HG02623 (cell line): ENCODE data around the gene CDH3.
"Not testable (repeated sequence)": the region's sequence is repeated elsewhere in the genome, so short reads cannot be mapped to it uniquely, and the experiment has no call there.

Source experiments
- ATAC-seq: cut with Tn5 transposase; IDR thresholded peaks from one replicate; pipeline ENCODE4 v1.9.1; 2021; ENCODE audit warnings: moderate library complexity; ENCODE audit not compliant: unreplicated experiment

The CDH3 gene

DNA sequence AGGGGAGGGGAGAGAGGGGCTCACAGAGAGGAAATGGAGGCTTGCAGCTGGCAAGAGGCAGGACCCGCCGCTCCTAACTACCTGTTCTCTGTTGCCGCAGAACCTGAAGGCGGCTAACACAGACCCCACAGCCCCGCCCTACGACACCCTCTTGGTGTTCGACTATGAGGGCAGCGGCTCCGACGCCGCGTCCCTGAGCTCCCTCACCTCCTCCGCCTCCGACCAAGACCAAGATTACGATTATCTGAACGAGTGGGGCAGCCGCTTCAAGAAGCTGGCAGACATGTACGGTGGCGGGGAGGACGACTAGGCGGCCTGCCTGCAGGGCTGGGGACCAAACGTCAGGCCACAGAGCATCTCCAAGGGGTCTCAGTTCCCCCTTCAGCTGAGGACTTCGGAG, 53.0 kb downstream of the CDH3 start:
- no peak for ATAC-seq

DNA sequence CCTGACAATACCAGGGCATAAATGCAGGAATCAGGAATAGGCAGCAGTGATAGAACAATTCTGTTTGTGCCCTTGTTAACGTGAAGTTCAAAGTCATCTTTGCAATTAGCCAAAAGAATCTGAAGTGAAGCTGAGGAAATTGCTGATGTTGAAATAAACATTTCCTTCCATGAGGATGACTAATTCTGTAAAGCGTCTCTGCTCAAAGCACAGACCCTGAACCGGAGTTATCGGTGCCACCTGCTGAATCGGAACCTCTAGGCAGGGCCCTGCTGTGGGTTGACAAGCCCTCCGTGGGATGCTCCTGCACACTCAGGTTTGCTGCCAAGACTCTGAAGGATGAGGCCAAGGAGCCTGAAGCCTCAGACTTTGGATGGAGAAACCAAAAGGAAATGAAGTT, 55.0 kb downstream of the CDH3 start:
- no peak for ATAC-seq

- no peak for ATAC-seq
Measured at GRCh38 chr16:68700831-68701230, 55.7 kb downstream of the CDH3 start.

DNA sequence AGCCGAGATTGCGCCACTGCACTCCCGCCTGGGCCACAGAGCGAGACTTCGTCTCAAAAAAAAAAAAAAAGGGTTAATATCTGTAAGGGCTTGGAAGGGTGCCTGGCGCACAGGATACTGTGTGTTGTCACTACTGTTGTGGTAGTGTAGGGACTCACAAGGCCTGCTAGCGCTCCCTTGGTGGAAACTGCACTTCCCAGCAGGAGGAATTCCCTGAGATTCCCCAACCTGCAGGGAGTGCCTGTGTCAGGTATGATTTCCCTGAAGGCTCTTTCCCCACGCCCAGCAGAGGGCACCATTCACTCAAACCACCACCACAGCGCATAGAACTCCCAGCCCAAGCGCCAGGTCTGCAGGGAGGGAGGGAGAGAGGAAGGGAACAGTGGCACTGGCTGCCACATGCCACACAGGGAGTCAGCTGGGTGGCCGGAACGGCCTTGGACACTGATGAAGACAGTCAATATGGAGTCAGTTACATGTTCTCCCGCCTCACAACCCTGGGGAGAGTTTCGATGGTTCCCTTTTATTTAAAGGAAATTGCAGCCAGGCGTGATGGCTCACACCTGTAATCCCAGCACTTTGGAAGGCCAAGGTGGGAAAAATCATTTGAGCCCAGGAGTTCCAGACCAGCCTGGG, 59.2 kb downstream of the CDH3 start:
- no peak for ATAC-seq

DNA sequence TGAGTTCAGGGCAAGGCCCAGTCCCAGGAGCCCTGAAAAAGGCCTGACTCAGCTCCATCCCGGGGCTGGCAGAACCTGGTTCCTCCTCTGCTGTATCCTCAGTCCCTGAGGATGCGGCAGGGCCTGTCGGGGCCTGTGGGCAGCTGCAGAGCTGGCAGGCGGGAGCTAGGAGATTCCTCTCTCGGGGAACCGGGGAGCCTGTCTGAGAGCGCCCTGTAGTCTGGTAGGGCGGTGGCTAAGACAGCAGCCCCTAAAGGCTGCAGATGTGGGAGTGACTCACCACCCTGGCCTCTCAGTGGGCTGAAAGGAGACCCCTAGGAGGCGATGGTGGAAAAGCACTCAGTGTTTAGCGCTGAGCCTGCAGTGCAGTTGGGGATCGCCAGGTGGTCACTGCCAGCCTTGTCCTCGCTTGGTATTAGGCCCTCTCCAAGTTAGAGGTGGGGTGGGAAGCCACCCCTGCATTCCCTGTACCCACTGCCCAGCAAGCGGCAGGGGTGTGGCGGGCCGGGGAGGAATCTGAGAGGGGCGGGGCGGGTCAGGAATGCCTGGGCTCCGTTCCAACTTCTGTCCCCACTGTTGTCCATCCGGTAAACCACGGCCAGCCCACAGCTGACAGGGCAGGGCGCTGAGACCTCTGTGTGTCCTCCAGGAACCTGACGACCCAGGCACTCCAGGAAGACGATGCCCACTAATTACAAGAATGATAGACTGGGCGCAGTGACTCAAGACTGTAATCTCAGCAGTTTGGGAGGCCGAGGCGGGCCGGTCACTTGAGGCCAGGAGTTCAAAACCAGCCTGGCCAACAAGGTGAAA, 62.4 kb downstream of the CDH3 start:
- no peak for ATAC-seq

DNA sequence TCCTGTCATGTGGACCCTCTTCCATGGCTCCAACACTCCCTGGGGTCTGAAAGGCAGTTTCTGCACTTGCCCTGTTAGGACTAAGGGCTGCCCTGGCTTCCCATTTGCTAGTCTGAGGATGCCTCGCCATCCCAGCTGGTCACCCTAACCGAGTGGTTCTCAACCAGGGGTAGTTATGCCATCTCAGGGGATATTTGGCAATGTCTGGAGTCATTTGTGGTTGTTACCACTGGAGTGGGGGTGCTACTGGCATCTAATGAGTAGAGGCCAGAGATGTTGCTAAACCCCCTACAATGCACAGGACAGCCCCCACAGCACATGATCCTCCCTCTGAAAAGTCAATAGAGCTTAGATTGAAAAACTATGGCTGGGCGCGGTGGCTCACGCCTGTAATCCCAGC, 65.1 kb downstream of the CDH3 start:
- no peak for ATAC-seq

DNA sequence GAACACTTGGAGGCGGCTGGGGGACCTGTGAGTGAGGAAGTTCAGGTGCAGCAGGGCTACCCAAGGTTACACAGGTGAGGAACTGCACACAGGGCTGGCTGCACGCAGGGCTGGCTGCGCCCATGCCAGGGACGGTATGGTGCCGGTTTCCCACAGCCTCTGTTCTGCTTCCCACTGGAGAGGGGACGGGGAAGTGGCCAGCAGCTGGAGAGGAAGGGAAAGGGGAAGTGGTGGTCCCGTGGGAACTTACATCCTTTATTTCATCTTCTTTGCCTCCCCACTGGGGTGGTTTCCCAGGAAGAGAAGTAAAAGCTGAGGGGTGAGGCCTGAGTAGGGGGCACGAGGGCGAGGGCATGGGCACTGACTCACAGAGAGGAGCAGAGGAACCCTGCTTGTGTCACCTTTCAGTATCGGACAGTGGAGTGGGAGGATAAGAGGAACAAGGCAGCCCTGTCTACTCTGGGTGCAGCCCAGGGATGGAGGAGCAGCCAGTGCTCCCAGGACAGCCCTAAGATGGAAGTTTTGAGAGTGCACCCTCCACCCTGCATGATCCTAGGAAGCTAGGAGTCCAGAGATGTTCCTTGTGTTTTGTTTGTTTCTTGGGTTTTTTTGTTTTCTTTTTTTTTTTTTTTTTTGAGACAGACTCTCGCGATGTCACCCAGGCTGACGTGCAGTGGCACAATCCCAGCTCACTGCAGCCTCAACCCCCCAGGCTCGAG, 66.5 kb downstream of the CDH3 start:
- no peak for ATAC-seq

GRCh38 chr16:68713361-68713760, 68.3 kb downstream of the CDH3 start:
- no peak for ATAC-seq

GRCh38 chr16:68715471-68715870, 70.4 kb downstream of the CDH3 start:
- ATAC-seq, result no peak

DNA sequence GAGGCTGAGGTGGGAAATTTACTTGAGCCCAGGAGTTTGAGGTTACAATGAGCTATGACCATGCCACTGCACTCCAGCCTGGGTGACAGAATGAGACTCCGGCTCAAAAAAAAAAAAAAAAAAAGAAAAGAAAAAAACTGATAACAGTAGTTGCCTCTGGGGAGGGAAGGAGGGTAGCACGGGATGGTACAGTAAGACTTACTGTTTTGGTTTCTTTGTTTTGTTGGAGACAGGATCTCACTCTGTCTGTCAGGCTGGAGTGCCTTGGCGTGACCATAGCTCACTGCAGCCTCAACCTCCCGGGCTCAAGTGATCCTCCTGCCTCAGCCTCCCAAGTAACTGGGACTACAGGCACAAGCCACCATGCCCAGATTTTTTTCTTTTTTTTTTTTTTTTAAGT, 71.4 kb downstream of the CDH3 start:
- ATAC-seq, result not testable (repeated sequence)

DNA sequence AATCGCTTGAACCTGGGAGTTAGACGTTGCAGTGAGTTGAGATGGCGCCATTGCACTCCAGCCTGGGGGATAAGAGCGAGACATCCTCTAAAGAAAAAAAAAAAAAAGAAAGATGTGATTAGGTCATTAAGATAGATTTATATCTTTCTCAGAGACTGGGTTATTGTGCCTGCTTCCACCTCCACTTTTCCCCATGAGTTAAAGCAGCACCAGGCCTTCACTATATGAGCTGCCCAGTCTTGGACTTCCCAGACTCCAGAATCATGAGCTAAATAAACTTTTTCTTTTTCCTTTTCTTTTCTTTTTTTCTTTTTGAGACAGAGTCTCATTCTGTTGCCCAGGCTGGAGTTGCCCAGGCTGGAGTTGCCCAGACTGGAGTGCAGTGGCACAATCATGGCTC, 72.6 kb downstream of the CDH3 start:
- ATAC-seq, result no peak

GRCh38 chr16:68718590-68718989, 73.5 kb downstream of the CDH3 start:
- no peak for ATAC-seq

DNA sequence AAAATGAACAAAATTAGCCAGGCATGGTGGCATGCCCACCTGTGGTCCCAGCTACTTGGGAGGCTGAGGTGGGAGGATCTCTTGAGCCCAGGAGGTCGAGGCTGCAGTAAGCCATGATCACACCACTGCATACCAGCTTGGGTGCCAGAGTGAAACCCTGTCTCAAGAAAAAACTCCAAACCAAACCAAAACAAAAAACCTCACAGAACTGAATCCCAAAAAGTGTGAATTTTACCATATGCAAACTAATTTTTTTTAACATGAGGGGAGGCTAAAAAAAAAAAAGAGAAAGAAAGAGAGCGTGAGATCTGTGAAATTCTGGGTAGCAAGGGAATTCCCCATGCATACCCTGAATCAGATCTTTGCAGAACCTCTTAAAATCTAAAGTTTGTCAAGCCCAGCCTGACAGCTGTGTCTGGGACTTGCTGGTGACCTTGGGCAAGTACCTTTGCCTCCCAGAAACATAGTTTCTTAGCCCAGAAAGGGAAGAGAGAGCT, 74.9 kb downstream of the CDH3 start:
- peak; percentile 72 for ATAC-seq

GRCh38 chr16:68722119-68723024, 77.3 kb downstream of the CDH3 start:
- no peak for ATAC-seq

DNA sequence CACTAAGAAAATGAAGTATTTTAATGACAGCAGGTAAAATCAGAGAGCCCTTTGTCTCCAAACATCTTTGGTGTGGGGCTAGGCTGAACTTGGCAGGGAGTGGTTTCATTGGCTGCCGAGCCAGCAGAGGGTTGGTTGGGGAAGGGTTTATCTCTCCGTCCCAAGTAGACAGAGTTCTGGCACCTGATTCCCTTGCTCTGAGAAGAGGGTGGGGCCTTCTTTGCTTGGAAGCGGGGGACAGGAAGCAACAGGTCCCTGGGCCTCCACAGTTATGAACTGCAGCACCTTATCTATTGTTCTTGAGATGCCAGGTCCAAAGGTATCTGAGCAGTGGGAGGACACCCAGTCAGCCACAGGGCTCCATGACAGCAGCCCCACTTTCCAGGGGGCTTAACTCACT, 79.7 kb downstream of the CDH3 start:
- no peak for ATAC-seq

- ATAC-seq, result no peak
Measured at GRCh38 chr16:68728523-68728922, 83.4 kb downstream of the CDH3 start.

GRCh38 chr16:68731637-68732036, 86.5 kb downstream of the CDH3 start:
- ATAC-seq, result no peak

GRCh38 chr16:68732042-68732680, 87.1 kb downstream of the CDH3 start:
- ATAC-seq, result no peak

- no peak for ATAC-seq
Measured at GRCh38 chr16:68732741-68733399, 87.8 kb downstream of the CDH3 start.

GRCh38 chr16:68733570-68733969, 88.5 kb downstream of the CDH3 start:
- ATAC-seq, result no peak
